Heart left ventricle (tissue), 16 donors: ENCODE data around the gene NFIA. TPM values are rescaled to one million over a fixed set of nuclear protein-coding genes. Genes with fewer than 3 reads are reported as not detected.

Source experiments
- ATAC-seq, 4 donors: fragments of 200-7000 bp; cut with Tn5 transposase; one replicate each; pipeline ENCODE4 v1.9.1; 2020 to 2022; ENCODE audit warnings: moderate library complexity in 4 of 4, mild to moderate bottlenecking in 3 of 4, moderate number of reproducible peaks in 1 of 4
- DNase-seq, 5 donors: peaks; one replicate each; pipeline ENCODE4 v3.0.0-alpha.2; 2020
- H3K27ac ChIP-seq, 12 donors: fragments of 200-600 bp; sonication (generic) in 4 of 12; one replicate each; pipeline versions ENCODE4 v1.5.0 to v1.8.0; 2016 to 2022; ENCODE audit warnings: mild to moderate bottlenecking in 2 of 12
- H3K27me3 ChIP-seq, 9 donors: fragments of 200-600 bp; sonication (generic) in 2 of 9; one replicate each; pipeline versions ENCODE4 v1.5.1 to v1.8.0; 2016 to 2022; ENCODE audit warnings: mild to moderate bottlenecking in 3 of 9
- H3K36me3 ChIP-seq, 9 donors: fragments of 200-600 bp; sonication (generic) in 2 of 9; one replicate each; pipeline versions ENCODE4 v1.5.0 to v1.8.0; 2018 to 2022; ENCODE audit warnings: mild to moderate bottlenecking in 2 of 9
- H3K4me1 ChIP-seq, 12 donors: fragments of 200-600 bp; sonication (generic) in 4 of 12; one replicate each; pipeline versions ENCODE4 v1.5.0 to v1.8.0; 2016 to 2022; ENCODE audit warnings: mild to moderate bottlenecking in 3 of 12
- H3K4me3 ChIP-seq, 12 donors: fragments of 200-600 bp; sonication (generic) in 4 of 12; one replicate each; pipeline versions ENCODE4 v1.5.0 to v1.8.0; 2017 to 2022; ENCODE audit warnings: mild to moderate bottlenecking in 9 of 12, moderate library complexity in 4 of 12
- H3K9me3 ChIP-seq, 12 donors: fragments of 200-600 bp; sonication (generic) in 4 of 12; one replicate each; pipeline versions ENCODE4 v1.5.0 to v1.8.0; 2016 to 2022; ENCODE audit warnings: mild to moderate bottlenecking in 1 of 12
- CTCF ChIP-seq, 12 donors: fragments of 200-600 bp; sonication (generic) in 4 of 12; IDR thresholded peaks; one replicate each; pipeline versions ENCODE4 v1.5.0 to v1.8.0; 2018 to 2022; ENCODE audit warnings: antibody characterized with exemption in 12 of 12, mild to moderate bottlenecking in 5 of 12
- POLR2A ChIP-seq, 2 donors: fragments of 450-650 bp; IDR thresholded peaks; one replicate each; pipeline ENCODE4 v1.6.1; 2017; ENCODE audit warnings: antibody characterized with exemption in 2 of 2, mild to moderate bottlenecking in 2 of 2, moderate library complexity in 2 of 2
- WGBS, 4 donors: extraction: QIAGEN DNeasy Blood & Tissue Kit in 2 of 4; methylation state at CpG; one replicate each; pipeline versions ENCODE4 v1.1.5 to v1.1.7; 2013 to 2018; 5-methylcytosine and 5-hydroxymethylcytosine counted together
- intact Hi-C, 10 donors: fragments of 100-400 bp; cut with DNase I; formaldehyde crosslinking; loops; one replicate each; pipeline versions ENCODE4 v1.11.1 to v1.14.2; 2022
- polyA plus RNA-seq, 2 donors: library from polyadenylated mRNA; stranded (reverse); fragments of 200-250 nt; gene quantifications; one replicate each; pipeline ENCODE4 v1.2.3, GENCODE V29; 2013
- total RNA-seq, 9 donors: library from RNA; depleted of rRNA in 2 of 9; stranded (reverse); fragments of >200 nt in 2 of 9; fragmentation: NEBNext Ultra II Directional in 3 of 9; extraction: Animal tissue kit (Norgen Biotek cat#: 25700) in 3 of 9; gene quantifications; one replicate each; pipeline versions ENCODE4 v1.1.0 to v1.2.4, GENCODE V29; 2016 to 2023
- donor health status: ischemic (EF 13 %, LVEDD 7.1; RV severe dilation, severe dysfunction).
- donor health status: healthy with polysubstance abuse.
- donor health status: DM: no; HTN: yes; CAD: no.
- donor health status: DM: no; HTN: no; CAD: no.
- donor health status: ischemic (EF 25% LVEDD 6.9; RV normal size, moderate dysfunction).
- donor health status: ischemic (EF 25% LVEDD 5.7; RV mildly dilated, moderate dysfunction).
- donor health status: healthy.
- donor health status: DM: yes; HTN: yes; CAD: no.
- donor health status: ischemic (EF 35%, LVEDD 5.7; RV mildly dilated, moderate dysfunction).
- donor health status: nonischemic (EF 11% LVEDD 7.7; RV severe dilation, severe dysfunction).
- donor health status: DM: yes; HTN: yes; CAD: no.
- donor health status: PGD.
- donor health status: ischemic (EF 29% LVEDD 5.4; RV normal size, mild dysfunction).
- donor health status: nonischemic (EF 23%, LVEDD 6.1; RV moderate dilation, normal function).

Gene NFIA
- total and polyA plus RNA-seq, 11 donors: 12.7 to 121 (median 96.5) TPM

GRCh38 chr1:61247051-61247825, 164.9 kb downstream of the NFIA start:
- DNase-seq (no peak), ATAC-seq (no peak)
- H3K9me3 ChIP-seq: peaks cover 0 to 8% (median 0%) of the 10 kb centered on the region in 12 donors
- 89 to 92% (median 92%) methylated on average over 8 of the region's 8 CpGs for WGBS, 4 donors
- H3K36me3 ChIP-seq: no peaks in the 10 kb centered on the region
- no peaks in the 10 kb centered on the region for H3K27me3 ChIP-seq
- H3K4me3 ChIP-seq: no peak overlapping the region
- no peak overlapping the region for H3K27ac ChIP-seq
- TF ChIP-seq CTCF (IDR thresholded peaks at IDR 0.05) (no peak), POLR2A (IDR thresholded peaks at IDR 0.05) (no peak)
- intact Hi-C loops: loop anchor here in 5 of 10 donors (5.0 to 10.0 kb wide), 4 partner anchors 50 to 192 kb away; partner anchors contain the start of gene NFIA (in 2 of the 5)
- peaks cover 0 to 67% (median 38%) of the 10 kb centered on the region in 12 donors for H3K4me1 ChIP-seq

- H3K27me3 ChIP-seq: no peaks in the 10 kb centered on the region
- peaks cover 0 to 8% (median 0%) of the 10 kb centered on the region in 12 donors for H3K9me3 ChIP-seq
- ATAC-seq (no peak), DNase-seq (no peak)
- H3K4me1 ChIP-seq: peaks cover 0 to 67% (median 35%) of the 10 kb centered on the region in 12 donors
- intact Hi-C loops: loop anchor here in 5 of 10 donors (5.0 to 10.0 kb wide), 4 partner anchors 51 to 193 kb away; partner anchors contain the start of gene NFIA (in 2 of the 5)
- H3K27ac ChIP-seq: no peak overlapping the region
- WGBS, 4 donors: 65 to 73% (median 70%) methylated on average over 6 of the region's 6 CpGs
- TF ChIP-seq POLR2A (IDR thresholded peaks at IDR 0.05) (no peak), CTCF (IDR thresholded peaks at IDR 0.05) (no peak)
- H3K4me3 ChIP-seq: no peak overlapping the region
- H3K36me3 ChIP-seq: no peaks in the 10 kb centered on the region
Measured at GRCh38 chr1:61247881-61248752, 165.8 kb downstream of the NFIA start.

- intact Hi-C loops: loop anchor here in 5 of 10 donors (5.0 to 10.0 kb wide), 5 partner anchors 64 to 204 kb away; partner anchors contain the start of gene NFIA (in 2 of the 5)
- H3K4me3 ChIP-seq: no peak overlapping the region
- no peaks in the 10 kb centered on the region for H3K27me3 ChIP-seq
- WGBS, 4 donors: 57 to 69% (median 63%) methylated on average over 5 of the region's 5 CpGs
- TF ChIP-seq POLR2A (IDR thresholded peaks at IDR 0.05) (no peak), CTCF (IDR thresholded peaks at IDR 0.05) (no peak)
- no peaks in the 10 kb centered on the region for H3K36me3 ChIP-seq
- peaks cover 6 to 74% (median 48%) of the 10 kb centered on the region in 12 donors for H3K4me1 ChIP-seq
- peaks cover 0 to 6% (median 0%) of the 10 kb centered on the region in 12 donors for H3K9me3 ChIP-seq
- ATAC-seq (no peak), DNase-seq (no peak)
- no peak overlapping the region for H3K27ac ChIP-seq
Measured at GRCh38 chr1:61250933-61251332, 168.6 kb downstream of the NFIA start.
